ENCODE results near the gene EPHA3. TPM values are rescaled to one million over a fixed set of nuclear protein-coding genes. Genes with fewer than 3 reads are reported as not detected.

The EPHA3 gene
- total RNA-seq, 2 experiments from 2014 or later = 0.12 to 0.20 TPM

- Mint-ChIP-seq H3K27ac (no peak overlapping the region), H3K27me3 (no peaks in the 10 kb centered on the region), H3K4me3 (no peak overlapping the region), H3K9me3 (peaks cover 1% of the 10 kb centered on the region), H3K36me3 (no peaks in the 10 kb centered on the region), H3K4me1 (no peaks in the 10 kb centered on the region)
- no peak for DNase-seq
Observed at GRCh38 chr3:89270201-89270600, 162.8 kb downstream of the EPHA3 start.

- no peaks in the 10 kb centered on the region for H3K36me3 Mint-ChIP-seq
- no peaks in the 10 kb centered on the region for H3K9me3 Mint-ChIP-seq
- no peaks in the 10 kb centered on the region for H3K27me3 Mint-ChIP-seq
- DNase-seq = no peak
- no peak overlapping the region for H3K4me3 Mint-ChIP-seq
- no peaks in the 10 kb centered on the region for H3K4me1 Mint-ChIP-seq
- no peak overlapping the region for H3K27ac Mint-ChIP-seq
Observed at GRCh38 chr3:89275001-89275400, 167.6 kb downstream of the EPHA3 start.

GRCh38 chr3:89276116-89276515, 168.7 kb downstream of the EPHA3 start:
- no peaks in the 10 kb centered on the region for H3K27me3 Mint-ChIP-seq
- H3K27ac Mint-ChIP-seq = no peak overlapping the region
- DNase-seq = no peak
- H3K9me3 Mint-ChIP-seq = no peaks in the 10 kb centered on the region
- H3K4me3 Mint-ChIP-seq = no peak overlapping the region
- no peaks in the 10 kb centered on the region for H3K4me1 Mint-ChIP-seq
- H3K36me3 Mint-ChIP-seq = no peaks in the 10 kb centered on the region

GRCh38 chr3:89278302-89279025, 171.0 kb downstream of the EPHA3 start:
- Mint-ChIP-seq H3K27ac (no peak overlapping the region), H3K4me1 (no peaks in the 10 kb centered on the region), H3K4me3 (no peak overlapping the region), H3K27me3 (no peaks in the 10 kb centered on the region), H3K9me3 (no peaks in the 10 kb centered on the region), H3K36me3 (no peaks in the 10 kb centered on the region)
- no peak for DNase-seq

- Mint-ChIP-seq H3K27me3 (no peaks in the 10 kb centered on the region), H3K4me3 (no peak overlapping the region), H3K36me3 (no peaks in the 10 kb centered on the region), H3K27ac (no peak overlapping the region), H3K9me3 (no peaks in the 10 kb centered on the region), H3K4me1 (no peaks in the 10 kb centered on the region)
- no peak for DNase-seq
Observed at GRCh38 chr3:89280301-89280700, 172.9 kb downstream of the EPHA3 start.

- Mint-ChIP-seq H3K9me3 (peaks cover under 1% of the 10 kb centered on the region), H3K27ac (no peak overlapping the region), H3K36me3 (no peaks in the 10 kb centered on the region), H3K4me3 (no peak overlapping the region), H3K27me3 (no peaks in the 10 kb centered on the region), H3K4me1 (no peaks in the 10 kb centered on the region)
- no peak for DNase-seq
Observed at GRCh38 chr3:89280822-89281365, 173.5 kb downstream of the EPHA3 start.

- H3K36me3 Mint-ChIP-seq = no peaks in the 10 kb centered on the region
- no peak for DNase-seq
- H3K4me3 Mint-ChIP-seq = no peak overlapping the region
- no peaks in the 10 kb centered on the region for H3K4me1 Mint-ChIP-seq
- H3K27me3 Mint-ChIP-seq = no peaks in the 10 kb centered on the region
- H3K27ac Mint-ChIP-seq = no peak overlapping the region
- H3K9me3 Mint-ChIP-seq = peaks cover 13% of the 10 kb centered on the region
Observed at GRCh38 chr3:89287902-89288508, 180.6 kb downstream of the EPHA3 start.

GRCh38 chr3:89289574-89290190, 182.3 kb downstream of the EPHA3 start:
- H3K36me3 Mint-ChIP-seq = no peaks in the 10 kb centered on the region
- no peaks in the 10 kb centered on the region for H3K27me3 Mint-ChIP-seq
- H3K4me1 Mint-ChIP-seq = no peaks in the 10 kb centered on the region
- H3K27ac Mint-ChIP-seq = no peak overlapping the region
- no peak for DNase-seq
- no peak overlapping the region for H3K4me3 Mint-ChIP-seq
- H3K9me3 Mint-ChIP-seq = peaks cover 13% of the 10 kb centered on the region

- Mint-ChIP-seq H3K4me1 (no peaks in the 10 kb centered on the region), H3K27ac (no peak overlapping the region), H3K9me3 (peaks cover 4% of the 10 kb centered on the region), H3K27me3 (no peaks in the 10 kb centered on the region), H3K36me3 (no peaks in the 10 kb centered on the region), H3K4me3 (no peak overlapping the region)
- no peak for DNase-seq
Observed at GRCh38 chr3:89297199-89297598, 189.8 kb downstream of the EPHA3 start.

- Mint-ChIP-seq H3K27me3 (no peaks in the 10 kb centered on the region), H3K4me3 (no peak overlapping the region), H3K36me3 (no peaks in the 10 kb centered on the region), H3K9me3 (peaks cover 2% of the 10 kb centered on the region), H3K27ac (no peak overlapping the region), H3K4me1 (no peaks in the 10 kb centered on the region)
- DNase-seq = no peak
Observed at GRCh38 chr3:89300526-89300925, 193.1 kb downstream of the EPHA3 start.

- no peaks in the 10 kb centered on the region for H3K36me3 Mint-ChIP-seq
- H3K27ac Mint-ChIP-seq = no peak overlapping the region
- no peaks in the 10 kb centered on the region for H3K4me1 Mint-ChIP-seq
- no peaks in the 10 kb centered on the region for H3K27me3 Mint-ChIP-seq
- H3K4me3 Mint-ChIP-seq = no peak overlapping the region
- peaks cover 2% of the 10 kb centered on the region for H3K9me3 Mint-ChIP-seq
- DNase-seq = no peak
Observed at GRCh38 chr3:89300981-89301380, 193.6 kb downstream of the EPHA3 start.

GRCh38 chr3:89303701-89304100, 196.3 kb downstream of the EPHA3 start:
- Mint-ChIP-seq H3K4me3 (no peak overlapping the region), H3K4me1 (no peaks in the 10 kb centered on the region), H3K27ac (no peak overlapping the region), H3K27me3 (no peaks in the 10 kb centered on the region), H3K9me3 (no peaks in the 10 kb centered on the region), H3K36me3 (no peaks in the 10 kb centered on the region)
- no peak for DNase-seq

- peaks cover 5% of the 10 kb centered on the region for H3K9me3 Mint-ChIP-seq
- no peak overlapping the region for H3K27ac Mint-ChIP-seq
Observed at GRCh38 chr3:89306540-89306939, 199.1 kb downstream of the EPHA3 start.

GRCh38 chr3:89311581-89311980, 204.2 kb downstream of the EPHA3 start:
- no peak overlapping the region for H3K27ac Mint-ChIP-seq
- peaks cover 8% of the 10 kb centered on the region for H3K9me3 Mint-ChIP-seq
- no peak for DNase-seq
- H3K27me3 Mint-ChIP-seq = no peaks in the 10 kb centered on the region
- no peaks in the 10 kb centered on the region for H3K4me1 Mint-ChIP-seq
- no peak overlapping the region for H3K4me3 Mint-ChIP-seq
- no peaks in the 10 kb centered on the region for H3K36me3 Mint-ChIP-seq

More at GRCh38 chr3:89306540-89306939, 199.1 kb downstream of the EPHA3 start:
- Mint-ChIP-seq H3K27me3 (no peaks in the 10 kb centered on the region), H3K36me3 (no peaks in the 10 kb centered on the region), H3K4me1 (no peaks in the 10 kb centered on the region), H3K4me3 (no peak overlapping the region)
- no peak for DNase-seq

GRCh38 chr3:89312141-89312540, 204.7 kb downstream of the EPHA3 start:
- Mint-ChIP-seq H3K36me3 (no peaks in the 10 kb centered on the region), H3K27ac (no peak overlapping the region), H3K4me3 (no peak overlapping the region), H3K9me3 (peaks cover 8% of the 10 kb centered on the region), H3K27me3 (no peaks in the 10 kb centered on the region), H3K4me1 (no peaks in the 10 kb centered on the region)
- DNase-seq = no peak

All from activated naive CD8-positive, alpha-beta T cell treated with anti-CD3 and anti-CD28 coated beads for 36 hours (primary cell).